Ovary (tissue), 9 donors: ENCODE results near the gene EIF5. TPM values are rescaled to one million over a fixed set of nuclear protein-coding genes. Genes with fewer than 3 reads are reported as not detected.

Source experiments
- DNase-seq, 5 donors: peaks; one replicate each; pipeline ENCODE4 v3.0.0-alpha.2; 2019 to 2020
- H3K27ac ChIP-seq, 2 donors: fragments of 200-600 bp; one replicate each; pipeline versions ENCODE4 v1.5.1 to v1.8.0; 2019 to 2022
- H3K27me3 ChIP-seq: fragments of 200-600 bp; one replicate; pipeline ENCODE4 v1.8.0; 2022
- H3K36me3 ChIP-seq: fragments of 200-600 bp; sonication (generic); one replicate; pipeline ENCODE4 v1.5.1; 2019
- H3K4me1 ChIP-seq: one replicate; pipeline ENCODE4 v1.8.1; 2013; ENCODE audit warnings: mild to moderate bottlenecking, moderate library complexity; ENCODE audit not compliant: insufficient read depth
- H3K4me3 ChIP-seq: fragments of 200-600 bp; sonication (generic); one replicate; pipeline ENCODE4 v1.5.1; 2017
- H3K9me3 ChIP-seq, 2 donors: fragments of 200-600 bp in 1 of 2; sonication (generic) in 1 of 2; one replicate each; pipeline versions ENCODE4 v1.5.1 to v1.8.1; 2013 to 2019; ENCODE audit warnings: mild to moderate bottlenecking in 1 of 2, moderate library complexity in 1 of 2
- EP300 ChIP-seq: sonication (generic); formaldehyde crosslinking; IDR thresholded peaks from one replicate; pipeline ENCODE4 v1.6.1; 2017; ENCODE audit warnings: antibody characterized with exemption
- POLR2A ChIP-seq: fragments of 450-650 bp; IDR thresholded peaks from one replicate; pipeline ENCODE4 v1.6.1; 2017; ENCODE audit warnings: antibody characterized with exemption, mild to moderate bottlenecking, moderate library complexity
- WGBS, 3 donors: extraction: QIAGEN DNeasy Blood & Tissue Kit in 1 of 3; methylation state at CpG; one replicate each; pipeline versions ENCODE4 v1.1.5 to v1.1.7; 2013 to 2017; 5-methylcytosine and 5-hydroxymethylcytosine counted together
- intact Hi-C, 4 donors: fragments of 100-400 bp; cut with DNase I; formaldehyde crosslinking; loops; one replicate each; pipeline versions ENCODE4 v1.11.0 to v1.15.1; 2022 to 2023
- polyA plus RNA-seq, 2 donors: library from polyadenylated mRNA; stranded (reverse); fragments of 200-250 nt in 1 of 2; fragments of 350-450 nt in 1 of 2; fragmentation: Illumina TruSeq in 1 of 2; extraction: RNeasy Lipid Tissue Mini Kit (QIAGEN cat#74804) in 1 of 2; gene quantifications; one replicate each; pipeline ENCODE4 v1.2.3, GENCODE V29; 2013 to 2014
- total RNA-seq, 7 donors: library from RNA; depleted of rRNA in 2 of 7; stranded (reverse); fragments of >200 nt in 2 of 7; fragmentation: NEBNext Ultra II Directional in 3 of 7; extraction: Animal tissue kit (Norgen Biotek cat#: 25700) in 3 of 7; gene quantifications; one replicate each; pipeline versions ENCODE4 v1.1.0 to v1.2.4, GENCODE V29; 2016 to 2023
- TF ChIP-seq, protein P1 (sequence below), 3 donors: fragments of 450-650 bp in 2 of 3; fragments of 200-600 bp in 1 of 3; IDR thresholded peaks; one replicate each; pipeline versions ENCODE4 v1.5.1 to v1.8.0; 2016 to 2022; ENCODE audit warnings: antibody characterized with exemption in 3 of 3, mild to moderate bottlenecking in 1 of 3
- donor health status: DM: no; HTN: no; CAD: no; lungs with moderate emphysema.
- donor health status: DM: no; HTN: no; CAD: no.
- donor health status: Bipolar disorder and iron deficiency.
- donor health status: DM: yes; HTN: yes; CAD: no.
- donor health status: DM: no; HTN: no; CAD: no.
- donor health status: DM: yes; HTN: yes; CAD: no.

The EIF5 gene
- total and polyA plus RNA-seq, 9 donors = 73.0 to 169 (median 127) TPM

DNA sequence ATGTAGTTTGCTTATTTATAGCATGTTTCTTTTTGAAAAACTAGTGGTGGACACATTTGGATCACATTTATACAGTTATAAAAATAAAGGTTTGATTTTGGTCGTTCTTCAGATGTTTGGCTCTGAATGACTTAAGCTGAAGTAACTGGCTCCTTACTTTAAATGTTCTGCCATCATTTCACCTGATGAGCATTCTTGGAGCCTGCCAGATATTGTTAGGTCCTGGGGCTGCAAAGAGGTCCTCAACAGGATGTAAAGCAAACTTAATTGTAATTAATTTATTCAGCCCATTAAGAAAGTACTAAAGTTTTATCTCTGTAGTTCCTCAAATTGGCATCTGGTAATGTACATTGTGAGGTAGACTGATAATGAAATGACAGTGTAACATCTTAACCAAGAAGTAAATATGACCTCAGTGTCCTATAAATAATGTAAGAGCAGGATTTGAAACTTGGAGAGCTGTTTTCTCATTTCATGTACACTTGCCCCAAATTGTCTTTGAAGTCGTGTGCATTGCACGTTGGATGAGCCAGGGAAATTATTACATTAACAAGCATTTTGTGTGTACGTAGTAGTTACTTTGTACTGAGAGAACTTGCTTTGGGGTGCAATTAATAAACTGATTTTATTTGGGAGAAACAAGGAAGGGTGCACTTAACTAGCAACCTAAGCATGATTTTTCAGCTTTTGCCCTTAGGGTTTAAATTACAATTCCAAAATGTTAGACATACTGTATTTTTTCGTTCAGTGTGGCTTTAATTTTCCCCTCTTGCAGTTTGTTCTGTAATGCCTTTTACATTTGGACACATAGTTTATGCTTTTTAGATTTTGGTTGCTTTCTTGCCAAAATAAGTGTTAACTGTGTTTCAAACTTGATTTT is 7.5 kb downstream of the EIF5 start:
- TF ChIP-seq EP300 = no peak
- TF ChIP-seq POLR2A = no peak
- TF ChIP-seq, protein P1, sequence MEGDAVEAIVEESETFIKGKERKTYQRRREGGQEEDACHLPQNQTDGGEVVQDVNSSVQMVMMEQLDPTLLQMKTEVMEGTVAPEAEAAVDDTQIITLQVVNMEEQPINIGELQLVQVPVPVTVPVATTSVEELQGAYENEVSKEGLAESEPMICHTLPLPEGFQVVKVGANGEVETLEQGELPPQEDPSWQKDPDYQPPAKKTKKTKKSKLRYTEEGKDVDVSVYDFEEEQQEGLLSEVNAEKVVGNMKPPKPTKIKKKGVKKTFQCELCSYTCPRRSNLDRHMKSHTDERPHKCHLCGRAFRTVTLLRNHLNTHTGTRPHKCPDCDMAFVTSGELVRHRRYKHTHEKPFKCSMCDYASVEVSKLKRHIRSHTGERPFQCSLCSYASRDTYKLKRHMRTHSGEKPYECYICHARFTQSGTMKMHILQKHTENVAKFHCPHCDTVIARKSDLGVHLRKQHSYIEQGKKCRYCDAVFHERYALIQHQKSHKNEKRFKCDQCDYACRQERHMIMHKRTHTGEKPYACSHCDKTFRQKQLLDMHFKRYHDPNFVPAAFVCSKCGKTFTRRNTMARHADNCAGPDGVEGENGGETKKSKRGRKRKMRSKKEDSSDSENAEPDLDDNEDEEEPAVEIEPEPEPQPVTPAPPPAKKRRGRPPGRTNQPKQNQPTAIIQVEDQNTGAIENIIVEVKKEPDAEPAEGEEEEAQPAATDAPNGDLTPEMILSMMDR (IDR thresholded peaks at IDR 0.05) = no peak
- Histone ChIP-seq H3K36me3 (no peaks in the 10 kb centered on the region), H3K27me3 (no peaks in the 10 kb centered on the region), H3K4me1 (no peaks in the 10 kb centered on the region), H3K9me3 (no peaks in the 10 kb centered on the region), H3K27ac (no peak overlapping the region), H3K4me3 (no peak overlapping the region)
- no peak for DNase-seq
- intact Hi-C loops = no loop called here
- WGBS, 3 donors = 60 to 63% (median 61%) methylated on average over 5 of the region's 5 CpGs

DNA sequence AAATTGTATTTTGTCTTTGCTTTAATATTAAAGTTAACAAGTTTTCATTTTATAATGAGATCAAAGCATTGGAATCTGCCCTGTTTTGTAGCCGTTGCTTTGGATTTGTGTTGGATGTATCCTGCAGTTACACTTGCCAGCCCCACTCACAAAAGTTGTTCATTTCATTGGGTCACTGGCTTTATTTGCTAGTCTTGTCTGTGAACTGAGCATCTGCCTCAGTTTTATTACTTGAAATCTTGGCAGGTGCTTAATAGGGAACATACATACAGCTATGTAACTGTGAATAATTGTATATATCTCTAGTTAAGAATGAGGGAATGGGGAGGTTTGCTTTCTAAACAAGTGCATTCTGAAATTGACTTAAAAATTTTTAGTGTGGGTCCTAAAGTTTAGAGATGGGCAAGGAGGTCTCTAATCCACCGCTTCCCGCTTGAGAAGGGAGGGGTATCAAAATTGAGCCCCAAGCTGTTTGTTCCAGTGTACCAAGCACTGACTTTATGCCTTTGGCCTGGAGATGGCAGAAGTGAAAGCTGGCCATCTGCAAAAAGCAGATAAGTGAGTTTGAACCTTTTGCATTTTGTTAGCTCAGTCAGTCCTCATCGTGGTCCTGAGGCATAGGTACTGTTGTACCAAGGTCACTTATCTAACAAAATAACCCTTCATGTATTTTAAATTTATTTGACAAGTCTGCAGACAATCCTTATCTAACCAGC is 9.3 kb downstream of the EIF5 start:
- H3K4me1 ChIP-seq = peaks cover 7% of the 10 kb centered on the region
- WGBS, 3 donors = 64 to 68% (median 65%) methylated on average over 4 of the region's 4 CpGs
- no peak for DNase-seq
- intact Hi-C loops = no loop called here
- H3K27ac ChIP-seq = no peak overlapping the region
- no peaks in the 10 kb centered on the region for H3K36me3 ChIP-seq
- H3K4me3 ChIP-seq = no peak overlapping the region
- TF ChIP-seq, protein P1 (IDR thresholded peaks at IDR 0.05) = no peak
- TF ChIP-seq EP300 (no peak), POLR2A (no peak)
- H3K9me3 ChIP-seq = no peaks in the 10 kb centered on the region
- H3K27me3 ChIP-seq = no peaks in the 10 kb centered on the region

DNA sequence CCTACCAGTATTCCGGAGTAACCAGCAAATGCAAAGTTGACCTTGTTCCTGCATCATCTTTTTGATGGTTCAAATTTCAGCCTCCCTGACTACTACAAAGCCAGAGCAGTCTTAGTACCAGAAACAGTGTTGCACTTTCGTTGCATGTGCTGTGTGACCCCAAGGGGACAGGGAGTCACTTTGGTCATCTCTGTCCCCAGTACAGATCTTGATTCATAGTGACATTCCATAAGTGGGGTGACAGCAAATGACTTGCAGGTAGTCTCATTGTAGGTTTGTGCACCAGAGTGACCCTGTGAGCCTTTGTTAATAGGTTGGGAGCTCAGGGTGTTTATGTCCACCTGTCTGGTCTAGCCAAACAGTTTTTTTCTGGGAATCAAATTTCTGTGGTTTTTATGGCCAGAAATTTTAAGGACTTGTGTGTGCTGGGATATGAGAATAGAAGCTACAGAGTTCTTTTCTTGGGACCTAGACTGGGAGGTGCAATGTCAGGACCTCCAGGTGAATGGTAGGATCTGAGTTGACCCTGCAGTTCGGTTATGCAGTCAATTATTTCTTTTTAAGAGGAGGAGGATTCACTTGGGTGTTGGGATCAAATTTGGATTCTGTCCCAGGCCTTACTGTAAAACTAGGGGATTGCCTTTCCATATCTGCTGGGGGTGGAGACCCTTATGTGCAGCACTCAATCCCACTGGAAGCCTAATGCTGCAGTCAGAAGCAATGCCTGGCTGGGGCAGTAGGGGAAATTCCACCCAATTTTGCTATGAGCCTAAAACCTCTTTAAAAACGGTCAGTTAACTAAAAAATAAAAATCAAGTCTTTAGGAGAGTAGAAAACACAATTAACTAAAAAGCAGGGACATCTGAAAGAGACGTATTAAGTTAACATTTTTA is 10.1 kb downstream of the EIF5 start:
- no peak overlapping the region for H3K27ac ChIP-seq
- H3K27me3 ChIP-seq = no peaks in the 10 kb centered on the region
- TF ChIP-seq POLR2A (no peak), EP300 (no peak)
- TF ChIP-seq, protein P1 (IDR thresholded peaks at IDR 0.05) = no peak
- peaks cover 7% of the 10 kb centered on the region for H3K4me1 ChIP-seq
- WGBS, 3 donors = 69 to 79% (median 76%) methylated on average over 5 of the region's 5 CpGs
- no peaks in the 10 kb centered on the region for H3K9me3 ChIP-seq
- DNase-seq = no peak
- no peaks in the 10 kb centered on the region for H3K36me3 ChIP-seq
- intact Hi-C loops = no loop called here
- H3K4me3 ChIP-seq = no peak overlapping the region

DNA sequence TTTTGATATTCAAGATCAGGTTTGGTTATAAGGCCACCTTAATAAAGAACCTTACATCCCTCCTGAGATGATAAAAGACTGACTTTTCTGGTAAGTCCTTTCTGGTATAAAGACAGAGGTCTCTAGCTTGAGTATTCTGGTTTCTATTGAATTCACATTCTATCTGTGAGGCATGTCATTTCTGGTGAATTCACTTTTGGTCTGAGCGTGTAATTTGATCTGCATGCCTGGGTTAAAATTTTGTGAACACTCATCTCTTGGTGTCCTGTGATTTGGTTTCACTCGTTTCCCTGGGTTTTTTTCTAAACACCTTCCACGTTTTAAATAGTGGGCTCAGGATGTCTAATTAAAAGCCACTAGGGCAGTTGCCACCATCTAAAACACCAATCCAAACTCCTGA is 12.2 kb downstream of the EIF5 start:
- DNase-seq = no peak
- intact Hi-C loops = no loop called here
- TF ChIP-seq EP300 = no peak
- TF ChIP-seq, protein P1 (IDR thresholded peaks at IDR 0.05) = no peak
- no peak for TF ChIP-seq POLR2A
- WGBS, 3 donors = 29 to 44% (median 32%) methylated on average over 3 of the region's 3 CpGs
- no peaks in the 10 kb centered on the region for H3K9me3 ChIP-seq
- H3K4me3 ChIP-seq = no peak overlapping the region
- H3K27ac ChIP-seq = no peak overlapping the region
- H3K27me3 ChIP-seq = no peaks in the 10 kb centered on the region
- peaks cover 7% of the 10 kb centered on the region for H3K4me1 ChIP-seq
- H3K36me3 ChIP-seq = no peaks in the 10 kb centered on the region
